Measurements from ENCODE around the gene TIRAP.

GRCh38 chr11:126257144-126257543, 25.7 kb upstream of the TIRAP start:
- no peak for TF ChIP-seq CTCF (IDR thresholded peaks at IDR 0.05)
- no peak for TF ChIP-seq POLR2A (IDR thresholded peaks at IDR 0.05)
- TF ChIP-seq POLR2AphosphoS5 (IDR thresholded peaks at IDR 0.05; ENCODE audit: insufficient read depth in 1 of 2, low read depth in 1 of 2): no peak

All from vagina (tissue), 2 donors.